Right atrium auricular region (tissue), 2 donors: ENCODE measurements around the gene AP1B1. TPM values are rescaled to one million over a fixed set of nuclear protein-coding genes. Genes with fewer than 3 reads are reported as not detected.

Experiments
- DNase-seq: peaks from one replicate; pipeline ENCODE4 v3.0.0-alpha.2; 2019; ENCODE audit warnings: low spot score
- H3K27ac ChIP-seq, 2 donors: fragments of 200-600 bp; sonication (generic); 1 replicate in 1 of 2; 2 replicates in 1 of 2; pipeline ENCODE4 v1.5.1; 2016 to 2019
- H3K27me3 ChIP-seq, 2 donors: fragments of 200-600 bp; sonication (generic); one replicate each; pipeline versions ENCODE4 v1.5.1 to v1.6.0; 2017 to 2019
- H3K36me3 ChIP-seq: fragments of 200-600 bp; sonication (generic); one replicate; pipeline ENCODE4 v1.5.1; 2016
- H3K4me1 ChIP-seq, 2 donors: fragments of 200-600 bp; sonication (generic); one replicate each; pipeline versions ENCODE4 v1.5.1 to v1.6.0; 2017 to 2019
- H3K4me3 ChIP-seq, 2 donors: fragments of 200-600 bp; sonication (generic); 1 replicate in 1 of 2; 2 replicates in 1 of 2; pipeline ENCODE4 v1.5.1; 2017 to 2019; ENCODE audit warnings: mild to moderate bottlenecking in 1 of 2, moderate library complexity in 1 of 2
- H3K9me3 ChIP-seq, 2 donors: fragments of 200-600 bp; sonication (generic); one replicate each; pipeline ENCODE4 v1.5.1; 2019
- CTCF ChIP-seq, 2 donors: fragments of 200-600 bp; sonication (generic); IDR thresholded peaks; one replicate each; pipeline ENCODE4 v1.5.1; 2019; ENCODE audit warnings: antibody characterized with exemption in 2 of 2
- total RNA-seq, 2 donors: library from RNA; depleted of rRNA; stranded (reverse); fragments of >200 nt; gene quantifications; one replicate each; pipeline ENCODE4 v1.1.0, GENCODE V29; 2016

Gene AP1B1
- total RNA-seq, 2 donors from 2014 or later, result 31.4 to 46.2 TPM

- no peak overlapping the region for H3K27ac ChIP-seq
- no peaks in the 10 kb centered on the region for H3K27me3 ChIP-seq
- peaks cover 0 to 15% of the 10 kb centered on the region in 2 donors for H3K4me1 ChIP-seq
- DNase-seq, result no peak
- peaks cover 46% of the 10 kb centered on the region for H3K36me3 ChIP-seq
- H3K9me3 ChIP-seq, result no peaks in the 10 kb centered on the region
- no peak for TF ChIP-seq CTCF (IDR thresholded peaks at IDR 0.05)
- H3K4me3 ChIP-seq, result no peak overlapping the region
Measured at GRCh38 chr22:29300807-29301601, 87.4 kb downstream of the AP1B1 start.

- Histone ChIP-seq H3K4me3 (no peak overlapping the region), H3K27ac (no peak overlapping the region), H3K27me3 (no peaks in the 10 kb centered on the region), H3K9me3 (no peaks in the 10 kb centered on the region), H3K36me3 (peaks cover 52% of the 10 kb centered on the region), H3K4me1 (peaks cover 0 to 12% of the 10 kb centered on the region in 2 donors)
- no peak for TF ChIP-seq CTCF (IDR thresholded peaks at IDR 0.05)
- no peak for DNase-seq
Measured at GRCh38 chr22:29300467-29300806, 87.9 kb downstream of the AP1B1 start.

GRCh38 chr22:29299136-29299900, 89.1 kb downstream of the AP1B1 start:
- peak; percentile 55 for DNase-seq
- peaks cover 63% of the 10 kb centered on the region for H3K36me3 ChIP-seq
- H3K4me1 ChIP-seq, result peaks cover 0 to 12% of the 10 kb centered on the region in 2 donors

GRCh38 chr22:29298641-29299040, 89.7 kb downstream of the AP1B1 start:
- H3K4me3 ChIP-seq, result no peak overlapping the region
- H3K27ac ChIP-seq, result no peak overlapping the region
- DNase-seq, result no peak
- no peak for TF ChIP-seq CTCF (IDR thresholded peaks at IDR 0.05)
- peaks cover 0 to 12% of the 10 kb centered on the region in 2 donors for H3K4me1 ChIP-seq
- H3K9me3 ChIP-seq, result no peaks in the 10 kb centered on the region
- H3K36me3 ChIP-seq, result peaks cover 70% of the 10 kb centered on the region
- H3K27me3 ChIP-seq, result no peaks in the 10 kb centered on the region

More at GRCh38 chr22:29299136-29299900, 89.1 kb downstream of the AP1B1 start:
- Histone ChIP-seq H3K27ac (no peak overlapping the region), H3K9me3 (no peaks in the 10 kb centered on the region), H3K4me3 (no peak overlapping the region), H3K27me3 (no peaks in the 10 kb centered on the region)
- TF ChIP-seq CTCF (IDR thresholded peaks at IDR 0.05), result no peak

- no peak for DNase-seq
- Histone ChIP-seq H3K27me3 (no peaks in the 10 kb centered on the region), H3K9me3 (no peaks in the 10 kb centered on the region), H3K27ac (no peak overlapping the region), H3K4me1 (no peaks in the 10 kb centered on the region), H3K4me3 (no peak overlapping the region), H3K36me3 (peaks cover 100% of the 10 kb centered on the region)
- no peak for TF ChIP-seq CTCF (IDR thresholded peaks at IDR 0.05)
Measured at GRCh38 chr22:29292379-29292778, 96.0 kb downstream of the AP1B1 start.
